Dermis blood vessel endothelial cell (primary cell): ENCODE data around the gene ZNF428. TPM values are rescaled to one million over a fixed set of nuclear protein-coding genes. Genes with fewer than 3 reads are reported as not detected.

Experiments
- DNase-seq: peaks from one replicate; pipeline ENCODE4 v3.0.0; 2010
- total RNA-seq: library from RNA; depleted of rRNA; stranded (reverse); fragments of >200 nt; gene quantifications from 2 replicates; pipeline ENCODE4 v1.2.3, GENCODE V29; 2014

ZNF428 gene
- total RNA-seq, 1 donor from 2014 or later = 46.5 TPM

DNA sequence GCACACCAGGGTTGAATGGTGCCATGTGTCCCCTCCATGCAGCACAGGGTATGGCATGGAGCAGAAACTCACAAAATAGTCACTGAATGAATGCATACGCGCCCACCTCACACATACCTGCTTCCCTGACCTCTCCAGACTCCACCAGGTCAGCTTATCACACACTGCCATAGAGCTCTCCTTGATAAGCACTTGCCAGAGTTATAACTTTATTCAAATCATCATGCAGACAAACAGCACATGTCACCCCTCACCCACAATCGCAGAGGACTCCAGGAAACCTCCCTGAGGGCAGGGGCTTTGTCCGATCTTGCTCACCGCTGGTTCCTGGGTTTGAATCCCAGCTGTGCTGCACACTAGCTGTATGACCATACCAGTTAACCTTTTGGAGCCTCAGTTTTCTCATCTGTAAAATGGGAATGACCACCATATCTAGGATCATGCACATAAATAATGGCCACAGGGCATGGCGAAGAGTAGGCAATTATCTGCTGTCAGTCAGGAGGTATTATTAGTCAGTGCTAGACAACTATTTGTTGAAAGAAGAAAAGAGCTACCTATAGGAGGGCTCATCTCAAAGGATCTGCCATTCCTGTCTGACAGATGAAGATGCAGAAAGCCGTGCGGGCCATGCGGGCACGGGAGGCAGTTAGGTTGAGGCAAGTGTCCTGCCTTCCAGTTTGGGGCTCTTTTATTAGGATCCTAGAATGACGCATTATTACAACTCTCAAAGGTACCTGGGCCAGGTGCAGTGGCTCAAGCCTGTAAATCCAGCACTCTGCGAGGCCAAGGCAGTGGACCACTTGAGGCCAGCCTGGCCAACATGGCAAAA, 58.1 kb downstream of the ZNF428 start:
- no peak for DNase-seq

DNA sequence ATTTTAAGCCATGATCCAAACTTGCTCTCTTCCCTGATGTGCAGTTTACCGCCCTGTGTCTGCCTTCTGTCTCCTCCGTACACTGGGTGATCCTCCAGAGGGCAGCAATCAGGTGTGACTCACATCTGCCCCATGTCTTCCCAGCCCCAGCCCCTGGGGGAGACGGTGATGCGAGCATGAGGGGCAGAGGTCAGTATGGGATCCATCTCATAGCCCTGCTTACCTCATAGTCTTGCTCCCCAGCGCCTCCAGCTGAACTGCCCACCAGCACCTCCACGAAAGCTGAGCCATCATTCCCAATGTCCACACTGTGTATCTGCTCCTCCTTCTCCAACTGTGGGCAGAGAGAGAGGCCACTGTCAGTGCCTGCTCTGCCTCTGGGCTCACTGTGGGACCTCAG, 58.7 kb downstream of the ZNF428 start:
- DNase-seq = no peak

Other genes with a start within 250 kb of the ZNF428 start
- gene TEX101, start 204.7 kb downstream of the ZNF428 start, total RNA-seq = not detected in 2 replicates
- 0.17 and 0.33 TPM in 2 replicates for gene LYPD3, start 154.0 kb downstream of the ZNF428 start, total RNA-seq
- 34.2 and 49.8 TPM in 2 replicates for gene PHLDB3, start 114.9 kb downstream of the ZNF428 start, total RNA-seq
- 102 and 104 TPM in 2 replicates for gene ETHE1, start 92.4 kb downstream of the ZNF428 start, total RNA-seq
- 0.23 TPM in 1 of 2 replicates, not detected in the other for gene ZNF575, start 86.4 kb downstream of the ZNF428 start, total RNA-seq
- gene XRCC1, start 44.1 kb downstream of the ZNF428 start, total RNA-seq = 16.8 and 18.6 TPM in 2 replicates
- gene PINLYP, start 43.8 kb downstream of the ZNF428 start, total RNA-seq = 0.68 and 3.7 TPM in 2 replicates
- gene IRGQ, start 23.5 kb downstream of the ZNF428 start, total RNA-seq = 27.2 and 34.6 TPM in 2 replicates
- 10.8 and 12.6 TPM in 2 replicates for gene ZNF576, start 23.0 kb downstream of the ZNF428 start, total RNA-seq
- gene SRRM5, start 7.5 kb downstream of the ZNF428 start, total RNA-seq = 0.05 and 0.17 TPM in 2 replicates
- gene CADM4, start 20.2 kb upstream of the ZNF428 start, total RNA-seq = 8.7 and 11.9 TPM in 2 replicates
- gene PLAUR, start 50.5 kb upstream of the ZNF428 start, total RNA-seq = 23.3 and 24.2 TPM in 2 replicates
- gene IRGC, start 96.4 kb upstream of the ZNF428 start, total RNA-seq = not detected in 2 replicates
- gene SMG9, start 135.3 kb upstream of the ZNF428 start, total RNA-seq = 8.8 and 9.0 TPM in 2 replicates
- 0.09 and 0.51 TPM in 2 replicates for gene KCNN4, start 161.3 kb upstream of the ZNF428 start, total RNA-seq
- gene LYPD5, start 182.8 kb upstream of the ZNF428 start, total RNA-seq = 0.09 and 0.17 TPM in 2 replicates
- 10.9 and 11.1 TPM in 2 replicates for gene ZNF283, start 207.7 kb upstream of the ZNF428 start, total RNA-seq